Measurements from ENCODE around the gene MASP2. TPM values are rescaled to one million over a fixed set of nuclear protein-coding genes. Genes with fewer than 3 reads are reported as not detected.
A peak's percentile ranks its signal among the peaks of the same experiment; 100 is the strongest.

MASP2 gene
- total RNA-seq, 1 donor from 2014 or later, result 0.73 TPM

DNA sequence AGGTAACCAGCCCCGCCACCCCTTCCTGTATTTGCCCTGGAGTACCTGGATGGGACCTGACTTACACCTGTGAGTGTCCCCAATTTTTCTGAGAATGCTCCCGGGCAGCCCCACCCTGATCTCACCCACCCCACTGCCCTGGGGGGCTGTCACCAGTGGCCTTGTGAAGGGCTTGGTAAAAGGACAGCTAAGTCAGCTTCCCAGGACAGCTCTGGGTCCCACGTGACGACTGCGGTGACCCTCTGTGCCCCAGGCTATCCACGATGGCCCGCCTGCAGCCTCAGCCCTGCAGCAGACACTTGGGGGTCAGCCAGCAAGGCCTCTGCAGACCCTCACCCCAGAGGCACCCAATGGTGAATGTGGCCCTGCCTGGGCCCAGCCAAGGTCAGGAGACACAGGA, 7.1 kb upstream of the MASP2 start:
- peaks cover 7% of the 10 kb centered on the region for H3K4me1 ChIP-seq (ENCODE audit: insufficient read depth, low read length)
- peaks cover 6% of the 10 kb centered on the region for H3K36me3 Mint-ChIP-seq (ENCODE audit: low read depth, unreplicated experiment)
- H3K4me3 ChIP-seq (ENCODE audit: insufficient read depth, low read depth, low read length), result no peak overlapping the region

DNA sequence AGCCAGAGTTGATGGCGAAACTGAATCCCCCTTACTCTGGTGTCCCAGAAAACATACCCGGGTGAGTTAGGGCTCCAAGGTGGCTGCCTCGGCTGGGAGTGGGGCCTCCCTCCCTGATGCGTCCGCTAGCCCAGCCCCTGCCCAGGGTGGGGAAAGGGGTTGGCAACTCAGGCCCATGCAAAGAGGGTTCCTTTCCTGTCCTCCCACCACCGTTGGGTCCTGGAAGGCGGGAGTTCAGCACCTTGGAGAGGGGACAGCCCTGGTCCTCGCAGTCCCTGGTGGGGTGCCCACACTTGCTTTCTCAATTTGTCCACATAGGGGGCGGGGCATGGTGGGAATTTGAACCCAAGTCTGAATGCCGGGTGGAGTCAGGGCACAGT, 6.7 kb upstream of the MASP2 start:
- no peak for TF ChIP-seq EZH2 (IDR thresholded peaks at IDR 0.05; ENCODE audit: insufficient read depth, low read length)
- TF ChIP-seq, protein P1, sequence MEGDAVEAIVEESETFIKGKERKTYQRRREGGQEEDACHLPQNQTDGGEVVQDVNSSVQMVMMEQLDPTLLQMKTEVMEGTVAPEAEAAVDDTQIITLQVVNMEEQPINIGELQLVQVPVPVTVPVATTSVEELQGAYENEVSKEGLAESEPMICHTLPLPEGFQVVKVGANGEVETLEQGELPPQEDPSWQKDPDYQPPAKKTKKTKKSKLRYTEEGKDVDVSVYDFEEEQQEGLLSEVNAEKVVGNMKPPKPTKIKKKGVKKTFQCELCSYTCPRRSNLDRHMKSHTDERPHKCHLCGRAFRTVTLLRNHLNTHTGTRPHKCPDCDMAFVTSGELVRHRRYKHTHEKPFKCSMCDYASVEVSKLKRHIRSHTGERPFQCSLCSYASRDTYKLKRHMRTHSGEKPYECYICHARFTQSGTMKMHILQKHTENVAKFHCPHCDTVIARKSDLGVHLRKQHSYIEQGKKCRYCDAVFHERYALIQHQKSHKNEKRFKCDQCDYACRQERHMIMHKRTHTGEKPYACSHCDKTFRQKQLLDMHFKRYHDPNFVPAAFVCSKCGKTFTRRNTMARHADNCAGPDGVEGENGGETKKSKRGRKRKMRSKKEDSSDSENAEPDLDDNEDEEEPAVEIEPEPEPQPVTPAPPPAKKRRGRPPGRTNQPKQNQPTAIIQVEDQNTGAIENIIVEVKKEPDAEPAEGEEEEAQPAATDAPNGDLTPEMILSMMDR (IDR thresholded peaks at IDR 0.05; ENCODE audit: insufficient read depth, low read depth, low read length), result no peak
- Mint-ChIP-seq H3K4me3 (ENCODE audit: unreplicated experiment) (no peak overlapping the region), H3K9me3 (ENCODE audit: unreplicated experiment) (no peaks in the 10 kb centered on the region), H3K27me3 (ENCODE audit: low read depth, unreplicated experiment) (no peaks in the 10 kb centered on the region), H3K36me3 (ENCODE audit: low read depth, unreplicated experiment) (peaks cover 6% of the 10 kb centered on the region), H3K4me1 (ENCODE audit: low read depth, unreplicated experiment) (peaks cover 5% of the 10 kb centered on the region), H3K27ac (ENCODE audit: unreplicated experiment) (no peak overlapping the region)
- H3K4me1 ChIP-seq (ENCODE audit: insufficient read depth, low read length), result peaks cover 5% of the 10 kb centered on the region
- no peak overlapping the region for H3K27ac ChIP-seq (ENCODE audit: low read depth, low read length)
- H3K9ac ChIP-seq (ENCODE audit: low read length), result no peak overlapping the region
- no peaks in the 10 kb centered on the region for H3K9me3 ChIP-seq (ENCODE audit: insufficient read depth, low read depth, low read length)
- no peak for DNase-seq (ENCODE audit: low read depth)
- peaks cover 46% of the 10 kb centered on the region for H4K20me1 ChIP-seq (ENCODE audit: insufficient read depth, low read length)
- H3K79me2 ChIP-seq (ENCODE audit: insufficient read depth, low read length), result peaks cover 16% of the 10 kb centered on the region
- no peak overlapping the region for H3K4me3 ChIP-seq (ENCODE audit: insufficient read depth, low read depth, low read length)
- no peak overlapping the region for H2AFZ ChIP-seq (ENCODE audit: low read depth, low read length)
- H3K4me2 ChIP-seq (ENCODE audit: low read length), result no peak overlapping the region
- no peaks in the 10 kb centered on the region for H3K27me3 ChIP-seq (ENCODE audit: insufficient read depth, low read length)
- no peak for FAIRE-seq
- H3K36me3 ChIP-seq (ENCODE audit: insufficient read depth, low read length), result peaks cover 10% of the 10 kb centered on the region

More for the DNA sequence above, 7.1 kb upstream of the MASP2 start:
- FAIRE-seq, result no peak
- H3K9me3 Mint-ChIP-seq (ENCODE audit: unreplicated experiment), result no peaks in the 10 kb centered on the region
- H4K20me1 ChIP-seq (ENCODE audit: insufficient read depth, low read length), result peaks cover 50% of the 10 kb centered on the region
- peaks cover 5% of the 10 kb centered on the region for H3K4me1 Mint-ChIP-seq (ENCODE audit: low read depth, unreplicated experiment)
- no peak overlapping the region for H3K27ac ChIP-seq (ENCODE audit: low read depth, low read length)
- no peak for DNase-seq (ENCODE audit: low read depth)
- H3K27me3 Mint-ChIP-seq (ENCODE audit: low read depth, unreplicated experiment), result no peaks in the 10 kb centered on the region
- no peaks in the 10 kb centered on the region for H3K27me3 ChIP-seq (ENCODE audit: insufficient read depth, low read length)
- H3K79me2 ChIP-seq (ENCODE audit: insufficient read depth, low read length), result peaks cover 20% of the 10 kb centered on the region
- no peak overlapping the region for H2AFZ ChIP-seq (ENCODE audit: low read depth, low read length)
- H3K27ac Mint-ChIP-seq (ENCODE audit: unreplicated experiment), result no peak overlapping the region
- H3K36me3 ChIP-seq (ENCODE audit: insufficient read depth, low read length), result peaks cover 10% of the 10 kb centered on the region
- H3K9me3 ChIP-seq (ENCODE audit: insufficient read depth, low read depth, low read length), result no peaks in the 10 kb centered on the region
- no peak overlapping the region for H3K4me2 ChIP-seq (ENCODE audit: low read length)
- H3K9ac ChIP-seq (ENCODE audit: low read length), result no peak overlapping the region
- TF ChIP-seq, protein P1 (IDR thresholded peaks at IDR 0.05; ENCODE audit: insufficient read depth, low read depth, low read length), result no peak
- TF ChIP-seq EZH2 (IDR thresholded peaks at IDR 0.05; ENCODE audit: insufficient read depth, low read length), result no peak
- no peak overlapping the region for H3K4me3 Mint-ChIP-seq (ENCODE audit: unreplicated experiment)

DNA sequence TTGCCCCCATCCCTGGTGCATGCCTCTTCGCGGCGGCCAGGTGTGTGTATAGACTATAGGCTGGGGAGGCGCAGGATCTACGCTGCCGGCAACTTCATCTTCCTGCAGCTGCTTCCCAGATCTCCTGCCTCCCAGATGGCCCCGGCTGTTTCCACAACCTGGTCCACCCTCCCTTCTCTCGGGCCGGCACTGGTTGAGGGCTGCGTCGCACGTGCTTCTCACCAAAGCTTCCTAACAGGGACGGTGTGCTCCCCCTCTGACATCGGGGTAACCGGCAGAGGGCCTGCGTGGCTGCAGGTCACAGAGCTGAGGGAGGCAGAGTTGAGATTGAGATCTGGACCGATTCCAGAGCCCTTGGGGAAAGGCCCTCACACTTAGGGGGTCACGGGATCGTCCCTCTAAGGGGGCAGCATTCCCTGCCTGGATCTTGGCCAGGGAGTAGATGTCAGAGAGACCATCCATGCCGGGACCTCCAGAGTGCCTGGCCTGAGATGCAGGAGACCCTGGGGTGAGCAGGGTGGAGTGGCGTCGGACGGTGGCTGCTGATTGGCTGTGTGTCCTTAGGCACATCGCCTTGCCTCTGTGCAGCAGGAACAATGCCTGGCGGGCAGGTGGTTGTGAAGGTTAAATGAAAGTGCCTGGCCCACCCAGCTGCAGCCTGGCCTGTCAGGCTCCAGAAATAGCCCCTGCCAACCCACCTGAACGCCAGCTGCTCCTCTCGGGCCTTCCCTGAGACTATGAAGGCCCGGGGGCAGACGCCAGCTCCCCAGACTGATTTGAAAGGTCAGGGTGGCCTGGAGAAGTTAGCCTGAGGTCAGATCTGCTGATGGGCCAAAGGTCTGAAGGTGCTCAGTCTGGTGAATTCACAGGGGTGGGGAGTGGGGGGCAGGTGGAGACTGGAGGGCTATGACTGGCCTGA, 6.1 kb upstream of the MASP2 start:
- H3K27ac ChIP-seq (ENCODE audit: low read depth, low read length), result no peak overlapping the region
- no peak overlapping the region for H3K4me3 ChIP-seq (ENCODE audit: insufficient read depth, low read depth, low read length)
- H3K27me3 Mint-ChIP-seq (ENCODE audit: low read depth, unreplicated experiment), result no peaks in the 10 kb centered on the region
- no peaks in the 10 kb centered on the region for H3K9me3 Mint-ChIP-seq (ENCODE audit: unreplicated experiment)
- TF ChIP-seq, protein P1 (IDR thresholded peaks at IDR 0.05; ENCODE audit: insufficient read depth, low read depth, low read length), result no peak
- TF ChIP-seq EZH2 (IDR thresholded peaks at IDR 0.05; ENCODE audit: insufficient read depth, low read length), result no peak
- H3K9me3 ChIP-seq (ENCODE audit: insufficient read depth, low read depth, low read length), result no peaks in the 10 kb centered on the region
- H3K79me2 ChIP-seq (ENCODE audit: insufficient read depth, low read length), result peaks cover 9% of the 10 kb centered on the region
- H2AFZ ChIP-seq (ENCODE audit: low read depth, low read length), result no peak overlapping the region
- peaks cover 41% of the 10 kb centered on the region for H4K20me1 ChIP-seq (ENCODE audit: insufficient read depth, low read length)
- peak overlapping the region; percentile 7 for H3K27ac Mint-ChIP-seq (ENCODE audit: unreplicated experiment)
- no peak overlapping the region for H3K4me3 Mint-ChIP-seq (ENCODE audit: unreplicated experiment)
- no peaks in the 10 kb centered on the region for H3K27me3 ChIP-seq (ENCODE audit: insufficient read depth, low read length)
- no peak overlapping the region for H3K4me2 ChIP-seq (ENCODE audit: low read length)
- H3K4me1 Mint-ChIP-seq (ENCODE audit: low read depth, unreplicated experiment), result peaks cover 5% of the 10 kb centered on the region
- H3K36me3 Mint-ChIP-seq (ENCODE audit: low read depth, unreplicated experiment), result peaks cover 6% of the 10 kb centered on the region
- H3K9ac ChIP-seq (ENCODE audit: low read length), result no peak overlapping the region
- H3K36me3 ChIP-seq (ENCODE audit: insufficient read depth, low read length), result peaks cover 10% of the 10 kb centered on the region
- H3K4me1 ChIP-seq (ENCODE audit: insufficient read depth, low read length), result no peaks in the 10 kb centered on the region
- DNase-seq (ENCODE audit: low read depth), result no peak
- no peak for FAIRE-seq
